ENCODE data around the gene RSPH6A.

RSPH6A gene

GRCh38 chr19:45824531-45825262 lies 9.6 kb upstream of the RSPH6A start:
- no peak for DNase-seq

DNA sequence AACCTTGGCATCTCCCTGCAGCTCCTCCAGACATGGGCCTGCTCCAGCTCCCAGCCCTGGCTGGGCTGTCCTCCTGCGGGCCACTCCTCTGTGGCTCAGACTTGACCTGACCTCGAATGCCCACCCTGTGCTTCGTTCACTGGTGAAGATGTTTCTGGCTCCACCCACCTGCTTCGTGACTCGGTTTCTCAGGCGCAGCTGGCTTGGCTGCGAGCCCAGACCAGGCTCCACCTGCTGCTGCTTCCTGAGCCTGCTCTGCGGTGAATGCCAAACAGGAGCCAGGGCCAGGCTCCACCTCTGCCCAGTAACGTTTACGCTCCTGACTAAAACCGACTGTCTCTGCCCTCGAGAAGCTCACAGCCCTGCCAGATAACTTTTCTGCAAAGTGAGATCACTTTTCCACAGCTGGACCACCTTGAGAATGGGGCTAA lies 8.9 kb upstream of the RSPH6A start:
- DNase-seq, result no peak

DNA sequence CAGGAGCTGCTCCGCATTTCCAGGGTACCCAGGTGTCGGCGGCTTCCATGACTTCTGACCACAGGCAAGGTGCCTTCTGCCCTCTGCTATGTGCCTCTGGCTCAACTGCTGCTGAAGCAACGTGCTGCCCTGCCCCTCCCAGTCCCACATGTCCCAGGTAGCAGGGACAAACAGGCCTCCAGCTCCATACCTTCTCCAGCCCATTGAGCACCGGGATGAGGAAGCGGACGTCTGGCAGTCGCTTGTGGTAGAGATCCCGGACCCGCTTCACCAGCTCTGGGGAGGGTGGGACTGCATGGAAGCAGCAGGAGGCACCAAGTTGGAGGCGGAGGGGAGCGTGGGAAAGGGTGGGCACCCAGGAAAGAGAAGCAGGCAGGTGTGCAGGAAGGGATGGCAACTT lies 8.1 kb upstream of the RSPH6A start:
- no peak for DNase-seq

GRCh38 chr19:45822716-45823115 lies 7.6 kb upstream of the RSPH6A start:
- no peak for DNase-seq

GRCh38 chr19:45821570-45821969 lies 6.5 kb upstream of the RSPH6A start:
- DNase-seq, result no peak

GRCh38 chr19:45821103-45821521 lies 6.0 kb upstream of the RSPH6A start:
- no peak for DNase-seq

DNA sequence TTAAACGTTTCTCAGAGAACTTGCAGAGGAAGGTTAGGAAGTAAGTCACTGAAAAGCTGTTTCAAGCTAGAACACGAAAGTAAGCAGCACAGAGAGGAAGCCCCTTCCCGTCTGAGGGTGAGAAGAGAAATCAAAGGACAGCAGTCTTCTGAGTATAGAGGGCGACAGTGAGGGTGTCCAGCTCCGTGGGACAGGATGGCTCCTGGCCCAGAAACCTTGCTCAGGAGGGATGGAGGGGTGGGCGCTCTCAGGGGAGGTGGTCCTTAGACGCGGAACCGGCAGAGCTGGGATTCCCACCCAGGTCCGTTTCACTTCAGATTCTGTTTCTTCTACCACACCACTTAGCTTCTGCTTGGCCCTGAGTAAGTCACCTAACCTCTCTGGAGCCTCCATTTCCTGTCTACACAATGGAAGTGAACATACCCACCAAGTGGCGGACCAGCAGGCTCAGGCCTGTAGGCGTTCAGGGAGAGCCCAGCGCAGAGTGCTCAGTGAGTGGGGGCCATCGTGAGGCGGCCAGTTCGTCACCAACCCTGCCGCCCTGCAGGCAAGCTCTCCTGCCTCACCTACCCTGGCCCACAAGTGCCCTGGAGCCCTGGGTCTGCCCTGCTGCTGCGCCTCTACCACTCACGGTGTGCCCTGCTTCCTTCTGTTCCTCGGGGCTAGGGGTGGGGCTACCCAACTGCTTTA lies 5.5 kb upstream of the RSPH6A start:
- DNase-seq, result no peak

DNA sequence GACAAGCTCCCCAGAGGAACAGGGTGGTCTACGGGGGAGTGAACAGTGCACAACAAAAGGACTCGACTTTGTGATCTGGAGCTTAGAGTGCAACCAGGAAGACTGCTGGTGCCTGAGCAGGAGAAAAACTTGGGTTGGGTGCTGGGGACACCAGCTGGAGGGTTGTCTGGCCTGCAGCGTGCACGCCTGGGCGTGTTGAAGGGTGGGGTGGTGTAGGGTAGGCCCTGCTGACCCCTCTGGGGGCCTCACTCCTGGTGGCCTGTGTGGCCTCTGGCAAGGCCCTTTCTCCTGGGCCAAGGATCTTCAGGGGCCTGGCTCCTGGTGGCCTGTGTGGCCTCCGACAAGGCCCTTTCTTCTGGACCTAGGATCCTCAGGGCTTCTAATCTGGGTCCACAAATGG lies 4.7 kb upstream of the RSPH6A start:
- no peak for DNase-seq

- no peak for DNase-seq
These were observed 2.7 kb upstream of the RSPH6A start for GRCh38 chr19:45817725-45818301.

GRCh38 chr19:45817010-45817724 lies 2.1 kb upstream of the RSPH6A start:
- peak; percentile 92 for DNase-seq

- no peak for DNase-seq
These were observed 1.3 kb upstream of the RSPH6A start for GRCh38 chr19:45816236-45817009.

- no peak for DNase-seq
These were observed 541 bp upstream of the RSPH6A start for GRCh38 chr19:45815481-45816216.

GRCh38 chr19:45814166-45814780 lies 835 bp downstream of the RSPH6A start:
- DNase-seq, result no peak

DNA sequence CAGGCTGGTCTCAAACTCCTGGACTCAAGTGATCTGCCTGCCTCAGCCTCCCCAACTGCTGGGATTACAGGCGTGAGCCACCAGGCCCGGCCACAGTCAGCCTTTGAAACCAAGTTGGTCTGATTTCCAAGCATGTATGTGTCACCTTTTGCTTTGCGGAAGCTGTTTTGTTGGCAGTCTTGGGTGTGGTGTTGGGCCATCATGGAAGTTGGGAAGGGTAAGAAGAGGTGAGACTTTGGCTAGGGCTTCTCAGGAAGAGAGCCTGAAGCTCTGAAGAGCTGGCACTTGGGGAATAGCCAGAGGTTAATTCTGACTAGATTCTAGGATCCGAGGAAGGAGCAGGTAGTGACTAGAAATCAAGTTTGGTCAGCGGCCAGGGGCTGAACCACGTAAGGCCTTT lies 2.8 kb downstream of the RSPH6A start:
- DNase-seq, result no peak

GRCh38 chr19:45809643-45810159 lies 5.4 kb downstream of the RSPH6A start:
- DNase-seq, result no peak

- no peak for DNase-seq
These were observed 9.4 kb downstream of the RSPH6A start for GRCh38 chr19:45805719-45806118.

GRCh38 chr19:45804959-45805230 lies 10.2 kb downstream of the RSPH6A start:
- DNase-seq, result no peak

DNA sequence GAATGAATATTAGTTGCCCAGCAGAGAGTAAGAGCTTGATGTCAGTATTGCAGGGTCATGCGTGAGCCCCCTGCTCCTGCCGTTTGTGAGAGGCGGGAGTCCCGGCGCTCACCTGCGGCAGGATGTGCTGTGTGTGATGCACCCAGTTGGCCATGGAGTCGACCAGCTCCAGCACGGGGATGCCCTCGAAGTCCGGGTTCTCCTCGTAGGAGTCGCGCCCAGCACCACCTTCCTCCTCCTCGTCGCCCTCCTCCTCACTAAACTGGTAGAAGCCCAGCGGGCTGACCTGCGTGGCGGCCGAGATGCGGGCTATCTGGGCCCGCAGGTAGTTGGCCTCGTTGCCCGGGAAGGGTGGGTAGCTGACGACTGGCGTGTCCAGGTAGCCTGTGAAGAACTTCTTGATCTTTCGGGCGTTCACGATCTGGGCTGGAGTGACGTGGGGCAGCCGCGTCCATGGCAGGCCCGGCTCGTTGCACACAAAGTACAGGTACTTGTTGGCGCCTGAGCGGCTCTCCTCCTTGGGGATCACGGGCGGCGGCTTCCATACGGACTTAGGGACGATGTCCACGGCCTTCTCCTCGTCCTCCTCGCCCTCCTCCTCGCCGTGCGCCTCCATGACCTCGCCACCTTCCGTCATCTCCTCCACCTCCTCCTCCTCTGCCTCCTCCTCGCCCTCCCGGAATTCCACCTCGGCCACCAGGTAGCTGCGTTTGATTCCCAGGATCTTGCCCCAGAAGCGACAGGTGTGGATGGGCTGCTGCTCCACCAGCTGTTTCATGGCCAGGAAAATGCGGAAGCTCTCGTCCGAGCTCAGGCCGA lies 10.8 kb downstream of the RSPH6A start:
- no peak for DNase-seq

GRCh38 chr19:45801603-45802175 lies 13.4 kb downstream of the RSPH6A start:
- no peak for DNase-seq

DNA sequence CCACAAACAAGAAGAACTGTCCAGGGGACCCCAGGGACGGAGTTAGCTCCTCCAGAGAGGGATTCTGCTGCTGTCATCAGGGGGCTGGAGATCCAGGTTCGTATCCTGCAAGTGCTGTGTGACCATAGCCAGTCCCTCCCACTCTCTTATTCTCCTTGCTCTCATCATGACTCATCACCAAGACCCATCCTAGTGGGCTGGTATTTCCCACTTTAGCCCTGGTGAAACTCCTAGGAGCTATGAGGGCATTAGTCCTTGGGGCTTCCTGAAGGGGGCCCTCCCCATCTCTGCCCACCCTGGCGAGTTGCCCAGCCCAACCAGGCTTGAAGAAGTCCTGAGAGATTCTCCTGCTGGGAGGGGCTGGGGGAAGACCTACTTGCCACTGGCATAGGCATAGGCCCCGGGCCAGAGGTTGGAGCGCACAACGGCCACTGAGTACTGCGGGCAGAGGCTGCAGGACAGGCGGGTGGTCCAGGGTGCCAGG lies 15.0 kb downstream of the RSPH6A start:
- DNase-seq, result no peak
